Neural progenitor cell (in vitro differentiated cells): ENCODE data around the gene ERC2.

ENCODE experiments used
- EZH2 ChIP-seq: fragments of 200-600 bp; sonication (generic); IDR thresholded peaks from 2 replicates; pipeline ENCODE4 v1.6.1; 2017; ENCODE audit warnings: antibody characterized with exemption, mild to moderate bottlenecking, moderate library complexity
- EZH2phosphoT487 ChIP-seq: fragments of 200-600 bp; sonication (generic); IDR thresholded peaks from 2 replicates; pipeline ENCODE4 v1.6.1; 2017; ENCODE audit warnings: antibody characterized with exemption
- TF ChIP-seq, protein P1 (sequence below): fragments of 200-600 bp; sonication (generic); IDR thresholded peaks from 2 replicates; pipeline ENCODE4 v1.5.1; 2017; ENCODE audit warnings: antibody characterized with exemption, mild to moderate bottlenecking

DNA sequence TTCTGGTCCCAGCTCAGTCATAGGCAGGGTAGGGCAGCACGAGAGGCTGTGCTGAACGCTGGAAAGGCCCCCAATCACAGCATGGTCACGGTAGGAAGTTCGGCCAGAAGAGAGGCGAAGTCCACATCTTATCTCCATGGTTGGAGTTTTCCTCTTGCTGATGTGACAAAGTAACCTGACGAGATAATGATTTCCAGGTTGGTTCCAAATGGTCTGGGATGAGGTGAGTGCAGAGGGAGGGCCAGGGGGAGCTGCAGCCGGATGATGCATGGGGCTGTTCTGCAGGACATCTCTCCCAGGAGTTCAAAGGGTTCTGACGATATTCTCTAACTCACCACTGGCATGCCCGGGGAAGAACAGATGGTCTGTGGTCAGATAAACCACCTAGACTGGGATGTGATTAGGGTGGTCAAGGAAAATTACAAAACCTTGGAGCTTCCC is 898.0 kb downstream of the ERC2 start:
- TF ChIP-seq, protein P1, sequence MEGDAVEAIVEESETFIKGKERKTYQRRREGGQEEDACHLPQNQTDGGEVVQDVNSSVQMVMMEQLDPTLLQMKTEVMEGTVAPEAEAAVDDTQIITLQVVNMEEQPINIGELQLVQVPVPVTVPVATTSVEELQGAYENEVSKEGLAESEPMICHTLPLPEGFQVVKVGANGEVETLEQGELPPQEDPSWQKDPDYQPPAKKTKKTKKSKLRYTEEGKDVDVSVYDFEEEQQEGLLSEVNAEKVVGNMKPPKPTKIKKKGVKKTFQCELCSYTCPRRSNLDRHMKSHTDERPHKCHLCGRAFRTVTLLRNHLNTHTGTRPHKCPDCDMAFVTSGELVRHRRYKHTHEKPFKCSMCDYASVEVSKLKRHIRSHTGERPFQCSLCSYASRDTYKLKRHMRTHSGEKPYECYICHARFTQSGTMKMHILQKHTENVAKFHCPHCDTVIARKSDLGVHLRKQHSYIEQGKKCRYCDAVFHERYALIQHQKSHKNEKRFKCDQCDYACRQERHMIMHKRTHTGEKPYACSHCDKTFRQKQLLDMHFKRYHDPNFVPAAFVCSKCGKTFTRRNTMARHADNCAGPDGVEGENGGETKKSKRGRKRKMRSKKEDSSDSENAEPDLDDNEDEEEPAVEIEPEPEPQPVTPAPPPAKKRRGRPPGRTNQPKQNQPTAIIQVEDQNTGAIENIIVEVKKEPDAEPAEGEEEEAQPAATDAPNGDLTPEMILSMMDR, result no peak
- no peak for TF ChIP-seq EZH2phosphoT487
- TF ChIP-seq EZH2, result no peak
